Heart right ventricle (tissue), 16 donors: ENCODE results near the gene HIVEP3. TPM values are rescaled to one million over a fixed set of nuclear protein-coding genes. Genes with fewer than 3 reads are reported as not detected.

Experiments
- ATAC-seq, 8 donors: fragments of 200-7000 bp; cut with Tn5 transposase; one replicate each; pipeline ENCODE4 v1.9.1; 2020; ENCODE audit warnings: mild to moderate bottlenecking in 8 of 8, moderate library complexity in 8 of 8, moderate number of reproducible peaks in 1 of 8
- DNase-seq, 2 donors: peaks; one replicate each; pipeline ENCODE4 v3.0.0-alpha.2; 2020
- H3K27ac ChIP-seq, 10 donors: fragments of 200-600 bp; sonication (generic) in 2 of 10; one replicate each; pipeline versions ENCODE4 v1.5.0 to v1.8.0; 2020 to 2022; ENCODE audit warnings: mild to moderate bottlenecking in 3 of 10
- H3K27me3 ChIP-seq, 7 donors: fragments of 200-600 bp; one replicate each; pipeline ENCODE4 v1.8.0; 2021 to 2022; ENCODE audit warnings: mild to moderate bottlenecking in 2 of 7
- H3K36me3 ChIP-seq, 9 donors: fragments of 200-600 bp; sonication (generic) in 1 of 9; one replicate each; pipeline versions ENCODE4 v1.5.0 to v1.8.0; 2020 to 2022; ENCODE audit warnings: mild to moderate bottlenecking in 2 of 9
- H3K4me1 ChIP-seq, 9 donors: fragments of 200-600 bp; sonication (generic) in 1 of 9; one replicate each; pipeline versions ENCODE4 v1.5.0 to v1.8.0; 2020 to 2022; ENCODE audit warnings: mild to moderate bottlenecking in 4 of 9
- H3K4me3 ChIP-seq, 10 donors: fragments of 200-600 bp; sonication (generic) in 2 of 10; one replicate each; pipeline versions ENCODE4 v1.5.0 to v1.8.0; 2020 to 2022; ENCODE audit warnings: mild to moderate bottlenecking in 7 of 10, moderate library complexity in 2 of 10
- H3K9me3 ChIP-seq, 11 donors: fragments of 200-600 bp in 10 of 11; sonication (generic) in 2 of 11; one replicate each; pipeline versions ENCODE4 v1.5.0 to v1.8.0; 2013 to 2022; ENCODE audit warnings: mild to moderate bottlenecking in 2 of 11, control low read depth in 1 of 11, moderate library complexity in 1 of 11
- CTCF ChIP-seq, 9 donors: fragments of 200-600 bp; sonication (generic) in 2 of 9; IDR thresholded peaks; one replicate each; pipeline versions ENCODE4 v1.5.0 to v1.8.0; 2021 to 2022; ENCODE audit warnings: antibody characterized with exemption in 9 of 9, mild to moderate bottlenecking in 5 of 9, moderate library complexity in 1 of 9
- WGBS, 2 donors: extraction: QIAGEN DNeasy Blood & Tissue Kit; methylation state at CpG; one replicate each; pipeline ENCODE4 v1.1.7; 2013; ENCODE audit warnings: inconsistent platforms in 1 of 2; 5-methylcytosine and 5-hydroxymethylcytosine counted together
- intact Hi-C, 10 donors: fragments of 100-400 bp; cut with DNase I; formaldehyde crosslinking; loops; one replicate each; pipeline versions ENCODE4 v1.11.1 to v1.14.2; 2022
- polyA plus RNA-seq, 2 donors: library from polyadenylated mRNA; stranded (reverse); fragments of 200-250 nt; gene quantifications; one replicate each; pipeline ENCODE4 v1.2.3, GENCODE V29; 2013
- total RNA-seq, 10 donors: library from RNA; stranded (reverse); fragmentation: NEBNext Ultra II Directional in 3 of 10; extraction: Animal tissue kit (Norgen Biotek cat#: 25700) in 3 of 10; gene quantifications; one replicate each; pipeline versions ENCODE4 v1.2.1 to v1.2.4, GENCODE V29; 2021 to 2023
- donor health status: Arrhythmogenic right ventricular cardiomyopathy.
- donor health status: ischemic (EF 13 %, LVEDD 7.1; RV severe dilation, severe dysfunction).
- donor health status: healthy with polysubstance abuse.
- donor health status: DM: no; HTN: yes; CAD: no.
- donor health status: DM: no; HTN: no; CAD: no.
- donor health status: ischemic (EF 25% LVEDD 6.9; RV normal size, moderate dysfunction).
- donor health status: ischemic (EF 25% LVEDD 5.7; RV mildly dilated, moderate dysfunction).
- donor health status: healthy.
- donor health status: DM: yes; HTN: yes; CAD: no.
- donor health status: Ischemic cardiomyopathy.
- donor health status: ischemic (EF 35%, LVEDD 5.7; RV mildly dilated, moderate dysfunction).
- donor health status: nonischemic (EF 11% LVEDD 7.7; RV severe dilation, severe dysfunction).
- donor health status: DM: yes; HTN: yes; CAD: no.
- donor health status: PGD.
- donor health status: ischemic (EF 29% LVEDD 5.4; RV normal size, mild dysfunction).
- donor health status: nonischemic (EF 23%, LVEDD 6.1; RV moderate dilation, normal function).

HIVEP3 gene
- total and polyA plus RNA-seq, 12 donors, result 2.6 to 7.5 (median 5.2) TPM

GRCh38 chr1:41754540-41754939, 164.2 kb downstream of the HIVEP3 start:
- H3K27ac ChIP-seq, result no peak overlapping the region
- H3K9me3 ChIP-seq, result peaks cover 0 to 3% (median 0%) of the 10 kb centered on the region in 11 donors
- no peaks in the 10 kb centered on the region for H3K36me3 ChIP-seq
- H3K4me1 ChIP-seq, result peaks cover 0 to 53% (median 8%) of the 10 kb centered on the region in 9 donors
- no peak for ATAC-seq
- H3K27me3 ChIP-seq, result no peaks in the 10 kb centered on the region
- TF ChIP-seq CTCF (IDR thresholded peaks at IDR 0.05), result peak in 1 of 9 donors; percentile 9
- intact Hi-C loops, result no loop called here
- H3K4me3 ChIP-seq, result no peak overlapping the region
- no peak for DNase-seq
- WGBS, 2 donors, result 87 to 88% methylated on average over 6 of the region's 6 CpGs

GRCh38 chr1:41752514-41753170, 166.1 kb downstream of the HIVEP3 start:
- H3K9me3 ChIP-seq, result no peaks in the 10 kb centered on the region
- peaks cover 0 to 47% (median 8%) of the 10 kb centered on the region in 9 donors for H3K4me1 ChIP-seq
- no peaks in the 10 kb centered on the region for H3K27me3 ChIP-seq
- 90% methylated on average over 9 of the region's 9 CpGs for WGBS, 2 donors
- H3K36me3 ChIP-seq, result no peaks in the 10 kb centered on the region
- H3K4me3 ChIP-seq, result no peak overlapping the region
- ATAC-seq (no peak), DNase-seq (no peak)
- H3K27ac ChIP-seq, result peak overlapping the region in 1 of 10 donors; percentile 72
- no peak for TF ChIP-seq CTCF (IDR thresholded peaks at IDR 0.05)
- intact Hi-C loops, result no loop called here

- peak; percentile 46 to 80 (median 72) for ATAC-seq
- Histone ChIP-seq H3K4me1 (peaks cover 0 to 47% (median 8%) of the 10 kb centered on the region in 9 donors), H3K36me3 (no peaks in the 10 kb centered on the region), H3K4me3 (no peak overlapping the region), H3K9me3 (no peaks in the 10 kb centered on the region), H3K27ac (peak overlapping the region in 1 of 10 donors; percentile 77), H3K27me3 (no peaks in the 10 kb centered on the region)
- no peak for TF ChIP-seq CTCF (IDR thresholded peaks at IDR 0.05)
- intact Hi-C loops, result no loop called here
- WGBS, 2 donors, result 87 to 90% methylated on average over 9 of the region's 9 CpGs
- no peak for DNase-seq
Observed at GRCh38 chr1:41751804-41752513, 166.8 kb downstream of the HIVEP3 start.

GRCh38 chr1:41749991-41750745, 168.6 kb downstream of the HIVEP3 start:
- H3K9me3 ChIP-seq, result no peaks in the 10 kb centered on the region
- TF ChIP-seq CTCF (IDR thresholded peaks at IDR 0.05), result no peak
- 71 to 74% methylated on average over 11 of the region's 11 CpGs for WGBS, 2 donors
- no peak for DNase-seq
- H3K4me1 ChIP-seq, result peaks cover 0 to 47% (median 8%) of the 10 kb centered on the region in 9 donors
- H3K4me3 ChIP-seq, result no peak overlapping the region
- H3K27me3 ChIP-seq, result no peaks in the 10 kb centered on the region
- no peak for ATAC-seq
- no peak overlapping the region for H3K27ac ChIP-seq
- intact Hi-C loops, result no loop called here
- H3K36me3 ChIP-seq, result no peaks in the 10 kb centered on the region
